GM18873 (cell line): ENCODE measurements around the gene INTS12.
"Not testable (repeated sequence)": the region's sequence is repeated elsewhere in the genome, so short reads cannot be mapped to it uniquely, and the experiment has no call there.

Experiments used
- ATAC-seq: cut with Tn5 transposase; IDR thresholded peaks from one replicate; pipeline ENCODE4 v1.9.1; 2021; ENCODE audit warnings: mild to moderate bottlenecking, moderate library complexity, moderate number of reproducible peaks; ENCODE audit not compliant: unreplicated experiment, low FRiP score

The INTS12 gene, protein sequence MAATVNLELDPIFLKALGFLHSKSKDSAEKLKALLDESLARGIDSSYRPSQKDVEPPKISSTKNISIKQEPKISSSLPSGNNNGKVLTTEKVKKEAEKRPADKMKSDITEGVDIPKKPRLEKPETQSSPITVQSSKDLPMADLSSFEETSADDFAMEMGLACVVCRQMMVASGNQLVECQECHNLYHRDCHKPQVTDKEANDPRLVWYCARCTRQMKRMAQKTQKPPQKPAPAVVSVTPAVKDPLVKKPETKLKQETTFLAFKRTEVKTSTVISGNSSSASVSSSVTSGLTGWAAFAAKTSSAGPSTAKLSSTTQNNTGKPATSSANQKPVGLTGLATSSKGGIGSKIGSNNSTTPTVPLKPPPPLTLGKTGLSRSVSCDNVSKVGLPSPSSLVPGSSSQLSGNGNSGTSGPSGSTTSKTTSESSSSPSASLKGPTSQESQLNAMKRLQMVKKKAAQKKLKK

DNA sequence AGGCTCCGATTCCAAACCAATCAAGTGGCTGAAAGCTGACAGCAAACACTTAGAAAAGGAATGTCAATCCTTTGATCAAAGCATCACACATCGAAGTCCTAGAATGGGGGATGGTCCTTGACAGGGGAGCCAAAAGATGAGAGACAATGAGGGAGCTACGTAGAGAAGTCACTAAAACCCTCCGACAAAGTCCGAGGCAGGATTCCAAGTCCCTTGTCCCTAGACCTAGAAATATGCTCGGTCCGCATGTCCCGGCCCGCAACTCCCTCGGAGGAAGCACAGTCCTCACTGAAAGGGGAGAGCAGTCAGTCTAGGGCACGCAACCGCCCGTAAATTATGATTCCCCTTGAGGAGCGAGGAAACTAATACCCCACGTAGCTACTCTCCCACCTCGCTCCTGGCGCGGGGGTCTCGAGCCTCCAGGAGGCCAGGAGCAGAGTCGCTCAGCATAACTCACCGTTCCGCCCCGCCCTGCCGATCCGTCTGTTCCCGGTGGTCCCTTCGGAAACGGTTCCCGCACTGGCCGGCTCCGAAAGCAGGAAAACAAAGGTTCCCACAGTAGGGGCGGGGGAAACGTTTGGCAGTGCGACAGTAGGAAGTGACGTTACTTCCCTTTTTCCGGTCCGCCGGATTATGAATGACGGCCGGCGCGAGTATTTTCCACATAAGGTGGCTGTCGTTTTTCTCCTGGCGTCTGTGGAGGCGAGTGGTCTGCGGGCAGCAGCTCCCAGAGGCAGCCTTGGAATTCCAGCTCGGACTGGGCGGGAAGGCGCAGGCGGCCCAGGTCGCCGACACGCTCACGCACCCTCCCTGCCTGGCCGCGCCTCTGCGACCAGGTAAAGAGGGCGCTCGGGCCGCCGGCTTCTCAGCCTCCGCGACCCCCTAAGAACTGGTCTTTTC, at the start of gene INTS12, which contains the start of gene GSTCD:
INTS12 (minus strand) TSS at position 509 of the 900 bp plus-strand sequence. CDS start 8,684 bp downstream, outside the sequence.
GSTCD (plus strand) TSS at position 604 of the 900 bp plus-strand sequence. CDS start 8,830 bp downstream, outside the sequence.
- peak; percentile 80 for ATAC-seq

DNA sequence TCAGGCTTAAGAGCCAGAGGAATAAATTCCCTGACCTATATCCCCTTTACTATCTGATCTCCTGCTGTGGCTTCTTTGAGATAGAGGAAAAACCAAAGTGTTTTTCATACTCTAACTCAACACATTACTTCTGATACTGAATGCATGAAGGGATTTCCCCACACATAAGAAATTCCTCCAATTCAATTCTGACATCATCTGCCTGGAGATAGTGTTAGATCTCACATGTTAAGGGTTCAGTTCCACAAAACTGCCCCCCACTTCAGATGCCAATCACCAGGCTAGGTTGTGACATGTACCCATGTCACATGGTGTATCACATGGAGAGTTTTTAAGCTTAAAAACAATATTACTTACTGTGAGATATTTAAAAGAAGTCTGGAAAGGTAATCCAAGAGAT, 46.9 kb upstream of the INTS12 start:
- ATAC-seq, result no peak

DNA sequence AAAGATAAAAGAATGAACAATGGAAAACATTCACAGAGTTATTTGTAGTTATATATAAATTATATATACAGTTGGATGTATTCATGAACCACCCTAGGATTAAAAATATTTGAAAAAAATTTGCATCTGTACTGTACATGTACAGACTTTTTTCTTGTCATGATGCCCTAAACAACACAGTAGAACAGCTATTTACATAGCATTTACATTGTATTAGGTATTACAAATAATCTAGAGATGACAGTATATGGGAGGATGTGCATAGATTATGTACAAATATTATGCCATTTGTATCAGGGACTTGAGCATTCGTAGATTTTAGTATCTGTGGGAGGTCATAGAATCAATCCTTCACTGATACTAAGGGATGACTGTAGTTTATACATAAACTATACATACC, 44.9 kb upstream of the INTS12 start:
- no peak for ATAC-seq

DNA sequence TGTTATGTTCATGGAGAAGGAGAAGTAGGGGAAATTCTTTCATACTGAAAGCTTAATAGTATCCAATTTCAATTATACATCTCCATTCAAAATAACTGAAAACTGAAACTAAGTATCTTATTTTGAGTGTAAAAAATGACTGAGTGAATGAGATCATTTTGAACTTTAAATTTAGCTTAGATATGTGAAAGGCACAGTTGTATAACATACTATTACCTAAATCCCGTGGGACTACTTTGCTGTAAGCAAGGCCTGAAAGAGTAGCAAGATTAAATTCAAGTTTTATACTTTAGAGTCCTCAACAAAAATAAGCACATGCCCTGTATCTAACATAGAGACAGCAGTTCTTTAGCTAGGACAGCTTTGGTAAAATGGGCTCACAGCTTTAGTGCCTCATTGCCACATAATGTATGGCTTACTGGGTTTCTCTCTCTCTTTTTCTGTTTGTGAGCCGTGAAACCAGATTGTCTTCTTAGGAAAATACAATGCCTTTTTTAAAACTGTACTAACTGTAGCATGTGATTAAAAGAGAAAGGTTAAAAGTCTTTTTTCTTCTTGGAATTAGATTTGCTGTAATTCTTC, 43.3 kb upstream of the INTS12 start:
- no peak for ATAC-seq

DNA sequence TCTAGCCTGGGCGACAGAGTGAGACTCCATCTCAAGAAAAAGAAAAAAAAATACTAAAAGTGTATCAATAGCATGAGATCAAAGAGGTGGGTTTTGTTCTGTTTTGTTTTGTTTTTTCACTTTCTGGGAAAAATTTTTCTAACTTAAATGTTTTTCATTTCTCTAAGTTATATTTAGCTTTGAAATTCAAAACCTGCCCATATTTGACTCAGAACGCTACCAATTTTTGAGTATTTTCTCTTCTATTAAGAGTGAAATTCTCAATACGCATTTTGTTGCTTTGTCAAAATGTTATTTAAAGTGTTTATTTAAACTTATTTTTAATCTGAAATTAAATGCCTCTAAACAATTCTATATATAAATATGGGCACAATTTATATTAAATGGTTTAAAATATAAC, 39.7 kb upstream of the INTS12 start:
- ATAC-seq, result no peak

DNA sequence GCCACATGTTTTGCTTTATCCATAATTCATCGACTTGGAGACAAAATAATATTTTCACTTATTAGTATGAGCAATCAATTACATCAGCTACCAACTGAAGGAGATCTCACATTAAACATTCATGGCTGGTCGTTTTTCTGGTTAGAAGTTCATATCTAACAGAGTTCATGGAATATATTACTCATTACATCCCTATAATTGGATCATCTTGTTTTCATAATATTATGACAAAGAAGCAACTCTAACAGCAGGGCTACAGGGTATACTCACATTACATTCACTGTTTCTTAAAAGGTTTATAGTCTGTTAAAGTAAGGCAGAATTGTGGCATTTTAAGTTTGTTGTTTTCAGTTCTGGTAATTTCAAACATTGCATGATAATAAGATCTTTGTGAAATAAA, 33.1 kb upstream of the INTS12 start:
- ATAC-seq, result no peak

DNA sequence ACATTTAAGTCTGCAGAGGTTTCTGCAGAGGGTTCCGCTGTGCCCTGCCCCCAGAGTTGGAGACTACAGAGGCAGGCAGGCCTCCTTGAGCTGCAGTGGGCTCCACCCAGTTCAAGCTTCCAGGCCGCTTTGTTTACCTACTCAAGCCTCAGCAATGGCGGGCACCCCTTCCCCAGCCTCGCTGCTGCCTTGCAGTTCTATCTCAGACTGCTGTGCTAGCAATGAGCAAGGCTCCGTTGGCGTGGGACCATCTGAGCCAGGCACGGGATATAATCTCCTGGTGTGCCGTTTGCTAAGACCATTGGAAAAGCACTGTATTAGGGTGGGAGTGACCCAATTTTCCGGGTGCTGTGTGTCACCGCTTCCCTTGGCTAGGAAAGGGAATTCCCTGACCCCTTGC, 26.7 kb upstream of the INTS12 start:
- not testable (repeated sequence) for ATAC-seq

DNA sequence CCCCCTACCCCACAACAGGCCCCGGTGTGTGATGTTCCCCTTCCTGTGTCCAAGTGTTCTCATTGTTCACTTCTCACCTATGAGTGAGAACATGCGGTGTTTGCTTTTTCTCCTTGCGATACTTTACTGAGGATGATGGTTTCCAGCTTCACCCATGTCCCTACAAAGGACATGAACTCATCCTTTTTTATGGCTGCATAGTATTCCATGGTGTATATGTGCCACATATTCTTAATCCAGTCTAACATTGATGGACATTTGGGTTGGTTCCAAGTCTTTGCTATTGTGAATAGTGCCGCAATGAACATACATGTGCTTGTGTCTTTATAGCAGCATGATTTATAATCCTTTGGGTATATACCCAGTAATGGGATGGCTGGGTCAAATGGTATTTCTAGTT, 21.4 kb upstream of the INTS12 start:
- not testable (repeated sequence) for ATAC-seq

DNA sequence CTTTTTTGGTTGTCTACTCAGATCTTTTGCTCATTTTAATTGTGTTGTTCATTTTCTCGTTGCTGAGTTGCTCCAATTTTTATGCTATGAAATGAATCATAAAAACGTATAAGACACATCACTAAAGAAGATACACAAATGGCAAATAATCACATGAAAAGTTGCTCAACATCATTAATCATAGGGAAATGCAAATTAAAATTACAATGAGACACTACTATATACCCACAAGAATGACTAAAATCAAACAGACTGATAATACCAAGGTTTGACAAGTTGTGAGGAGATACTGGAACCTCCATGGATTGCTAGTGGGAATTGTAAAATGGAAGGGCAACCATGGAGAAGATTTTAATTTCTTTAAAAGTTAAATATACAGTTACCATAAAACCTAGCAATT, 17.1 kb upstream of the INTS12 start:
- ATAC-seq, result no peak

DNA sequence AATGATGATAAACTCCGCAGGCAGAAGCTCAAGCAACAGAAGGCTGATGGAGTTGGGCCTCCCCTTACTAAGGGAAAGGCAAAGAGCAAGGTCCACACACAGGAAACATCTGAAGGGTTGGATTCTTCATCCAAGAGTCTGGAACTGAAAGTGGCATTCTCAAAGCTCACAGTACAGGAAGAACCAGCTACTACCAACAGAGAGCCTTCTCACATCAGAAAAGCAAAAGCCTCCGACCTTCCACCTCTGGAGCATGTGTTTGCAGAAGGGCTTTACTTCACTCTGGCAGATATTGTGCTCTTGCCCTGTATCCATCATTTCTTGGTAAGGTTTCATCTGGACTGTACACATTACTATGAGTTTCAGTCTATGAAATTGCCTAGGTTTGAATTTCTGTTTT, 10.7 kb upstream of the INTS12 start:
- ATAC-seq, result no peak

DNA sequence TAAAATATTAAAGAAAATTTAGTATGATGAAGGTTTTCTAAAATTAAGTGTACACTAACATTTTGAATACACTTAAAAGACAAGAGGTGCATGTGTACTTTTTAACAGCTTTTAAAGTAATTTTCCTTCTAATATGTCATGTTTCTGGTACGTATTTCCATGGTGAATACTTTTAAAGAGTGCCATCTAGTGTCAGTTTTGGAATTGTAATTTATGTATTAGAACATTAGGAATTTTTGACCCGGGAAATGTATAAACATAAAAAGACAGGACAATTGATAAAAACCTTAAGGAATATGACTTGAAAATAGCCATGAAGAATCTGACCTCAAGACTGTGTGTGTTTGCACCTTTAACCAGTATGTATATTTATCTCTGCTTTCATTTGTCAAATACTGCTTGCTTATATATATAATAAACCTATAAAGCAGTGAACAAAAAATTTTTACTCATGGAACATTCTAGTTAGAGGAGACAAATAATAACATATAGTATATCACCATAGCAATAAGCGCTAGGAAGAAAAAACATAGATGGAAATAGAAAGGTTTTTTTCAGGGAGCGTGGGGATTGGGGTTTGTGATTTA, 7.3 kb upstream of the INTS12 start:
- ATAC-seq, result no peak

DNA sequence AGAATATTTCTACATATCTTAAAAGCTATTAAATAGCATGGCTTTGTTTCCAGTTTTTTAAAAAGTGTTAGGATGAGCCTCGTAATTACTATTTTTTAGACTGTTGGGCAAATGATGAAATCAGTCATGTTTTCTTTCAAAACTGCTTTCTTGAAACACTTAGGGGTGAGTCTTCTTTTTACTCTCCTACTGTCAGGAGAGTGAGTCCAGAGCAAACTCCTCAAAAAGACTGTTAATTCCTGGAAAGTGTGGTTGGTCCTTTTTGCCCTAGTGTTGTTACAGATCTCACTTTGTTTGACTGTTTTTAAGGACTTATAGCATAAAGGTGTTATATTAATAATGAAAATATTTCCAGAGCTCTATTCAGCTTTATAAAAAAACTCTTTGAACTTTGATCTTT, 6.4 kb upstream of the INTS12 start:
- ATAC-seq, result no peak

DNA sequence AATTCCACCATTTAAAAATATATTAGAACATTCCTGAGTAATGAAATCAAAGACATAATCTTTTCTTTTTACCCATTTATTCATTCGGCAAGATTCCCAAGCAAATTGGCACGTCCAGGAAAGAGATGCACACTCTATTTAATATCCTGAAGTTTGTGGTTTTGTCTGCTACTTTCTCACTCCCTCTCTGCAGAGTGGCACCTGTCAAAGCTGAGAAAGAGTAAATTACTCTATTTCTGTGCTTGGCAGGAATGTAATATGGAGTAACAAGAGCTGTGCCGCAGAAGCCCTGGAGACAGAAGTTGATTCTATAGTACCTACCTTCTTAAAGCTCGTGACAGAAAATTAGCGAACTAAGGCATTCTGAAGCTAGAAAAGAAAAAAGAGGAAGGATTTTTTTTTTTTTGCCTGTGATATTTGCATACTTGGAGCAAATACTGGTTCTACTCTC, 5.6 kb upstream of the INTS12 start:
- ATAC-seq, result peak; percentile 47

DNA sequence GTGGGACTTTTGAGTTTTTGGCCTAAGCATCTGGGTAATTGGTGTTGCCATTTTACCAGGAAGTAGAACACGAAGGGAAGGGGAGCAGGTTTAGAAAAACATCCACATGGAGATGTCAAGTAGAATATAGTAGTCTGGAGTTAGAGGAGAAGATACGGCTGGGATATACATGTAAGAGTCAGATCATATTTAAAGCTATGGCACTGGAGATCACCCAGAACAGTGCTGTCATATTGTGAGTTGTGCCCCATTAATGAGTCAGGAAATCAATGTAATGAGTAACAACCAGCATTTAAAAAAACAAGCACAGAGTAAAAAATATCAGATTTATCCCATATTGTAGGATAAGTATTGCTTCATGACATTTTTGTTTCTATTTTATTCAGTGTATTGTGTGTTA, 4.3 kb upstream of the INTS12 start:
- no peak for ATAC-seq

DNA sequence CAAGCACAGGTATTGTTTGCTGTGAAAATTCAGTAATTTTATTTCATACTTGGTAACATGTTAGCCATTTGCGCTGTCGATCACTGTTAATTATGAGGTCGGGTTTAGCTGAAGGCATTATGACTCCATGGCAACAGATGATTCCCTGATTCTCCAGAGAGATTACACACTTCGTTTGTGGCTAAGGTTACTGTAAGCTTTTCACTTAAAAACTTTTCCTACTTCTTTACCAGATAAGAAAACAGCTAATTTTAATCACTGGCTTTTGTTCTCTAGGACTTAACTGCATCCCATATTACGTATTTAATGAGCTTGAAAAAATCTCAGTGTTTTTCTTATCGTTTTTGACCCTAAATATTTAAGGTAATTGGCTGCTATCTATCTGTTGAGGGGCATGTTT, 2.2 kb upstream of the INTS12 start:
- ATAC-seq, result no peak

DNA sequence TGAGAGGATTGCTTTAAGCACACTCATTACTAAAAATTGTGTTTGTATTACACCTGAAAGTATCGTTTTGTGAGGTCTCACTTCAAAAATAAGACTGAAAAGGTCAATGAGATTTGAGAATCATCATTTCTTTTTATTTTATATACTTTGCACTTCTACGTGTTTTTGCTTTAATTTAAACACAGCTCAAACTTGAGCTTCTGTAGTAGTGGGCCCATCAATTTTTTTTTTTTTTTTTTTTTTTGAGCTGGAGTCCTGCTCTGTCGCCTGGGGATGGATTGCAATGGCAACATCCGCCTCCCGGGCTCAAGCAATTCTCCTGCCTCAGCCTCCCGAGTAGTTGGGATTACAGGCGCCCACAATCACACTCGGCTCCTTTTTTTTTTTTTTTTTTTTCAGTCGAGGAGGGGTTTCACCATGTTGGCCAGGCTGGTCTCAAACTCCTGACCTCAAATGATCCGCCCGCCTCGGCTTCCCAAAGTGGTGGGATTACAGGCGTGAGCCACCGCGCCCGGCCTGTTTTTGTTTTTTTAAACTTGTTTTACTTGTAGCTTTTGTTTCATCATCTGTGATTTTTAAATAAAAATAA, 1.6 kb upstream of the INTS12 start:
- no peak for ATAC-seq

DNA sequence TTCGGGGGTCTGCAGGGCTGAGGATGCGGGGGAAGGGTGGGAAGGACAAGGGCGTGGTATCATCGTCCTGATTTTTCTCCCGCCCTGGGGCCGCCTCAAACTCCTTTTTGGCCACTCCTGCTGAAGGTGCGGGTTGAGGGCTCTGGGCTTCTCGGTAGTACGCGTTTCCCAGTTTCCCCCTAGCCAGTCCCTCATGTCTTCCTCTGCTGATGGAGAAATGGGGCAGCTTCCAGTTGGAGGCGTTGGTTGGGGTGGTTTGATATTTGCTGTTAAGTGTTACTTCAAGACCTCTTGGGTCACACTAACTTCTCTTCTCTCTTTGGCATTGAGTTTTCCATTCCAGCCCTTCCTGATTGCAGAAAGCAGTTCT, 577 bp upstream of the INTS12 start:
- ATAC-seq, result peak; percentile 30

DNA sequence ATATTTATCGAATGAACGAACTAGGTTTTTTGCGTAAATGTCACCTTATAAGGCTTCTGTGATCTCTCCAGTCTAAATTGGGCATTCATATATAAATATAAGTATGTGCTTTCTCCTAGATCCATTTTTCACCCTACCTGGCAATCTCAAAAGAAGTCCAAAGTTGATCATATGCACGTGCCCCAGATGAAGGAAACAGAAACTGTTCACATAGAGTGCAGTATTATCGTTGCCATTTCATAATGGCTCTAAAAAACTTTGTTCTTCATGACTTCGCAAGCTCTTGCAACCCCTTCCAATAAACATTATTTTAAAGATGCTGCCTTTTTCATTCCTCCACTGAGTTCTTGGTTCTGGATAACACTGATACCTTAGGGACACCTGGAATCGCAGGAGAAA, 708 bp downstream of the INTS12 start:
- no peak for ATAC-seq

DNA sequence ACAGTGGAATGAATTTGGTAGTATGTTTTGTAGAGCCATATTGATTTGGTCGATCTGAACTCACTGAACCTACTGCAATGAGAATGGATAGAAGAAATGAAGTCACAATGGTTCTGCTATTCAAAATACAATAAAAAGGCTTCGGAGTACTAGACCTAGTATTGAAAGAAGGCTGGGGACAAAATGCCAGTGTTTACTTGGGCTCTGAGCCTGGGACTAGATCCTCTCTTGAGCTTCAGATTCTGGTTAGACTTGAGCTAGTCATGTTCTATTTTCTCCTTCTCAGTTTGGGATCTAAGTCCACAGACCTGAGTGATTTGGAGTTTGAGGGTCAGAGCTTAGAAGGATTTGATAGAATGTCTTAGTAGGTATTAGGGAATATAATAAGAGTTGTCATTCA, 9.9 kb downstream of the INTS12 start:
- ATAC-seq, result no peak

DNA sequence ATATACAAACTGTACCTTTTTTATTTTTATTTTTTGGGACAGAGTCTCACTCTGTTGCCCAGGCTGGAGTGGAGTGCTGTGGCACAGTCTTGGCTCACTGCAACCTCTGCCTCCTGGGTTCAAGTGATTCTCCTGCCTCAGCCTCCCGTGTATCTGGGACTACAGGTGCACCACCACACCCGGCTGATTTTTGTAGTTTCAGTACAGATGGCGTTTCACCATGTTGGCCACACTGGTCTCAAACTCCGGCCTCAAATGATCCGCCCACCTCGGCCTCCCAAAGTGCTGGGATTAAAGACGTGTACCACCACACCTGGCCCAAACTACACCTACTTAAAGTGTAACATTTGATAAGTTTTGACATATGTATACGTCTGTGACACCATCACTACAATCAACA, 12.7 kb downstream of the INTS12 start:
- ATAC-seq, result not testable (repeated sequence)
